ENCODE data around the gene FAM237B.

DNA sequence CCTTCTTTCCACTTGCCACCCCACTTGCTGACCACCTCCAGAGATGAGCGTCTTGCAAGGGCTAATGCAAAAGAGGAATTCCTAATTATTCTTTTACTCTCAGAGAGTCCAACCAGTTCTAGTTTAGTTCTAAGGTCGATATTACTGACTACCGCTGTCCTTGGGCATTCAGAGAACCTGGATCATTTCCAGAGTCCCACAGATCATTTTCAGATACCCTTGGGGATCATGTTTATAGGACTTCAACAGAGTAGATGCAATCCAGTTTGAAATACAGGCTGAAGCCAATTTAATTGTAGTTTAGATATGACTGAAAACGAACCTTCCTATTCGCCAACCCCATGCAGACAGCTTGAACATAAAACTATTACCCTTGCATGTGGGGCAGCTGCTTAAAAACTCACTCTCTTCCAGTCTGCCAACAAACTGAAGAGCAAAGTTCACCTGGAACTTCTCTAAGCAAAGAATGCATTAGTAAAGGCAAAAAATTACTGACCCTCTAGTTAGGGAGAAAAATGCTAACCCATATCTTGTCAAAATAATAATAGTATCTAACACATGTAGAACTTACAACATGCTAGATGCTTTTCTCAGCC is 53.7 kb downstream of the FAM237B start:
- TF ChIP-seq, protein P1, sequence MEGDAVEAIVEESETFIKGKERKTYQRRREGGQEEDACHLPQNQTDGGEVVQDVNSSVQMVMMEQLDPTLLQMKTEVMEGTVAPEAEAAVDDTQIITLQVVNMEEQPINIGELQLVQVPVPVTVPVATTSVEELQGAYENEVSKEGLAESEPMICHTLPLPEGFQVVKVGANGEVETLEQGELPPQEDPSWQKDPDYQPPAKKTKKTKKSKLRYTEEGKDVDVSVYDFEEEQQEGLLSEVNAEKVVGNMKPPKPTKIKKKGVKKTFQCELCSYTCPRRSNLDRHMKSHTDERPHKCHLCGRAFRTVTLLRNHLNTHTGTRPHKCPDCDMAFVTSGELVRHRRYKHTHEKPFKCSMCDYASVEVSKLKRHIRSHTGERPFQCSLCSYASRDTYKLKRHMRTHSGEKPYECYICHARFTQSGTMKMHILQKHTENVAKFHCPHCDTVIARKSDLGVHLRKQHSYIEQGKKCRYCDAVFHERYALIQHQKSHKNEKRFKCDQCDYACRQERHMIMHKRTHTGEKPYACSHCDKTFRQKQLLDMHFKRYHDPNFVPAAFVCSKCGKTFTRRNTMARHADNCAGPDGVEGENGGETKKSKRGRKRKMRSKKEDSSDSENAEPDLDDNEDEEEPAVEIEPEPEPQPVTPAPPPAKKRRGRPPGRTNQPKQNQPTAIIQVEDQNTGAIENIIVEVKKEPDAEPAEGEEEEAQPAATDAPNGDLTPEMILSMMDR (IDR thresholded peaks at IDR 0.05): no peak
- TF ChIP-seq MXD4 (CRISPR knock-in tag; IDR thresholded peaks at IDR 0.05; ENCODE audit: borderline replicate concordance): no peak
- TF ChIP-seq NFYB (CRISPR knock-in tag; conservative IDR thresholded peaks at IDR 0.05; ENCODE audit: low read depth): no peak
- TF ChIP-seq, protein P2, sequence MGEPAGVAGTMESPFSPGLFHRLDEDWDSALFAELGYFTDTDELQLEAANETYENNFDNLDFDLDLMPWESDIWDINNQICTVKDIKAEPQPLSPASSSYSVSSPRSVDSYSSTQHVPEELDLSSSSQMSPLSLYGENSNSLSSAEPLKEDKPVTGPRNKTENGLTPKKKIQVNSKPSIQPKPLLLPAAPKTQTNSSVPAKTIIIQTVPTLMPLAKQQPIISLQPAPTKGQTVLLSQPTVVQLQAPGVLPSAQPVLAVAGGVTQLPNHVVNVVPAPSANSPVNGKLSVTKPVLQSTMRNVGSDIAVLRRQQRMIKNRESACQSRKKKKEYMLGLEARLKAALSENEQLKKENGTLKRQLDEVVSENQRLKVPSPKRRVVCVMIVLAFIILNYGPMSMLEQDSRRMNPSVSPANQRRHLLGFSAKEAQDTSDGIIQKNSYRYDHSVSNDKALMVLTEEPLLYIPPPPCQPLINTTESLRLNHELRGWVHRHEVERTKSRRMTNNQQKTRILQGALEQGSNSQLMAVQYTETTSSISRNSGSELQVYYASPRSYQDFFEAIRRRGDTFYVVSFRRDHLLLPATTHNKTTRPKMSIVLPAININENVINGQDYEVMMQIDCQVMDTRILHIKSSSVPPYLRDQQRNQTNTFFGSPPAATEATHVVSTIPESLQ (CRISPR knock-in tag; IDR thresholded peaks at IDR 0.05): no peak
- TF ChIP-seq, protein P3, sequence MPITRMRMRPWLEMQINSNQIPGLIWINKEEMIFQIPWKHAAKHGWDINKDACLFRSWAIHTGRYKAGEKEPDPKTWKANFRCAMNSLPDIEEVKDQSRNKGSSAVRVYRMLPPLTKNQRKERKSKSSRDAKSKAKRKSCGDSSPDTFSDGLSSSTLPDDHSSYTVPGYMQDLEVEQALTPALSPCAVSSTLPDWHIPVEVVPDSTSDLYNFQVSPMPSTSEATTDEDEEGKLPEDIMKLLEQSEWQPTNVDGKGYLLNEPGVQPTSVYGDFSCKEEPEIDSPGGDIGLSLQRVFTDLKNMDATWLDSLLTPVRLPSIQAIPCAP (CRISPR knock-in tag; IDR thresholded peaks at IDR 0.05): no peak
- no peak for TF ChIP-seq GABPB1 (CRISPR knock-in tag; IDR thresholded peaks at IDR 0.05)
- TF ChIP-seq, protein P4, sequence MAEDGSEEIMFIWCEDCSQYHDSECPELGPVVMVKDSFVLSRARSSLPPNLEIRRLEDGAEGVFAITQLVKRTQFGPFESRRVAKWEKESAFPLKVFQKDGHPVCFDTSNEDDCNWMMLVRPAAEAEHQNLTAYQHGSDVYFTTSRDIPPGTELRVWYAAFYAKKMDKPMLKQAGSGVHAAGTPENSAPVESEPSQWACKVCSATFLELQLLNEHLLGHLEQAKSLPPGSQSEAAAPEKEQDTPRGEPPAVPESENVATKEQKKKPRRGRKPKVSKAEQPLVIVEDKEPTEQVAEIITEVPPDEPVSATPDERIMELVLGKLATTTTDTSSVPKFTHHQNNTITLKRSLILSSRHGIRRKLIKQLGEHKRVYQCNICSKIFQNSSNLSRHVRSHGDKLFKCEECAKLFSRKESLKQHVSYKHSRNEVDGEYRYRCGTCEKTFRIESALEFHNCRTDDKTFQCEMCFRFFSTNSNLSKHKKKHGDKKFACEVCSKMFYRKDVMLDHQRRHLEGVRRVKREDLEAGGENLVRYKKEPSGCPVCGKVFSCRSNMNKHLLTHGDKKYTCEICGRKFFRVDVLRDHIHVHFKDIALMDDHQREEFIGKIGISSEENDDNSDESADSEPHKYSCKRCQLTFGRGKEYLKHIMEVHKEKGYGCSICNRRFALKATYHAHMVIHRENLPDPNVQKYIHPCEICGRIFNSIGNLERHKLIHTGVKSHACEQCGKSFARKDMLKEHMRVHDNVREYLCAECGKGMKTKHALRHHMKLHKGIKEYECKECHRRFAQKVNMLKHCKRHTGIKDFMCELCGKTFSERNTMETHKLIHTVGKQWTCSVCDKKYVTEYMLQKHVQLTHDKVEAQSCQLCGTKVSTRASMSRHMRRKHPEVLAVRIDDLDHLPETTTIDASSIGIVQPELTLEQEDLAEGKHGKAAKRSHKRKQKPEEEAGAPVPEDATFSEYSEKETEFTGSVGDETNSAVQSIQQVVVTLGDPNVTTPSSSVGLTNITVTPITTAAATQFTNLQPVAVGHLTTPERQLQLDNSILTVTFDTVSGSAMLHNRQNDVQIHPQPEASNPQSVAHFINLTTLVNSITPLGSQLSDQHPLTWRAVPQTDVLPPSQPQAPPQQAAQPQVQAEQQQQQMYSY (CRISPR knock-in tag; IDR thresholded peaks at IDR 0.05): no peak
- TF ChIP-seq, protein P5, sequence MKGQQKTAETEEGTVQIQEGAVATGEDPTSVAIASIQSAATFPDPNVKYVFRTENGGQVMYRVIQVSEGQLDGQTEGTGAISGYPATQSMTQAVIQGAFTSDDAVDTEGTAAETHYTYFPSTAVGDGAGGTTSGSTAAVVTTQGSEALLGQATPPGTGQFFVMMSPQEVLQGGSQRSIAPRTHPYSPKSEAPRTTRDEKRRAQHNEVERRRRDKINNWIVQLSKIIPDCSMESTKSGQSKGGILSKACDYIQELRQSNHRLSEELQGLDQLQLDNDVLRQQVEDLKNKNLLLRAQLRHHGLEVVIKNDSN (CRISPR knock-in tag; IDR thresholded peaks at IDR 0.05): no peak
- TF ChIP-seq, protein P6, sequence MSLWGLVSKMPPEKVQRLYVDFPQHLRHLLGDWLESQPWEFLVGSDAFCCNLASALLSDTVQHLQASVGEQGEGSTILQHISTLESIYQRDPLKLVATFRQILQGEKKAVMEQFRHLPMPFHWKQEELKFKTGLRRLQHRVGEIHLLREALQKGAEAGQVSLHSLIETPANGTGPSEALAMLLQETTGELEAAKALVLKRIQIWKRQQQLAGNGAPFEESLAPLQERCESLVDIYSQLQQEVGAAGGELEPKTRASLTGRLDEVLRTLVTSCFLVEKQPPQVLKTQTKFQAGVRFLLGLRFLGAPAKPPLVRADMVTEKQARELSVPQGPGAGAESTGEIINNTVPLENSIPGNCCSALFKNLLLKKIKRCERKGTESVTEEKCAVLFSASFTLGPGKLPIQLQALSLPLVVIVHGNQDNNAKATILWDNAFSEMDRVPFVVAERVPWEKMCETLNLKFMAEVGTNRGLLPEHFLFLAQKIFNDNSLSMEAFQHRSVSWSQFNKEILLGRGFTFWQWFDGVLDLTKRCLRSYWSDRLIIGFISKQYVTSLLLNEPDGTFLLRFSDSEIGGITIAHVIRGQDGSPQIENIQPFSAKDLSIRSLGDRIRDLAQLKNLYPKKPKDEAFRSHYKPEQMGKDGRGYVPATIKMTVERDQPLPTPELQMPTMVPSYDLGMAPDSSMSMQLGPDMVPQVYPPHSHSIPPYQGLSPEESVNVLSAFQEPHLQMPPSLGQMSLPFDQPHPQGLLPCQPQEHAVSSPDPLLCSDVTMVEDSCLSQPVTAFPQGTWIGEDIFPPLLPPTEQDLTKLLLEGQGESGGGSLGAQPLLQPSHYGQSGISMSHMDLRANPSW (CRISPR knock-in tag; conservative IDR thresholded peaks at IDR 0.05; ENCODE audit: low read depth): no peak
- TF ChIP-seq TP53 (CRISPR knock-in tag; IDR thresholded peaks at IDR 0.05): no peak
- TF ChIP-seq FOXJ3 (CRISPR knock-in tag; IDR thresholded peaks at IDR 0.05; ENCODE audit: borderline replicate concordance): no peak
- TF ChIP-seq CREB1 (CRISPR knock-in tag; IDR thresholded peaks at IDR 0.05): no peak
- TF ChIP-seq, protein P7, sequence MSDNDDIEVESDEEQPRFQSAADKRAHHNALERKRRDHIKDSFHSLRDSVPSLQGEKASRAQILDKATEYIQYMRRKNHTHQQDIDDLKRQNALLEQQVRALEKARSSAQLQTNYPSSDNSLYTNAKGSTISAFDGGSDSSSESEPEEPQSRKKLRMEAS (CRISPR knock-in tag; IDR thresholded peaks at IDR 0.05): no peak
